GM10266 (cell line): ENCODE measurements around the gene DESI1.

ENCODE experiments used
- DNase-seq: peaks from one replicate; pipeline ENCODE4 v3.0.0; 2012; ENCODE audit errors: extremely low spot score
- TF ChIP-seq, protein P1 (sequence below): IDR thresholded peaks from 2 replicates; pipeline ENCODE4 v1.5.1; 2012; ENCODE audit warnings: mild to moderate bottlenecking, low read depth; ENCODE audit not compliant: control insufficient read depth, insufficient read depth; ENCODE audit errors: missing control alignments

The DESI1 gene

GRCh38 chr22:41625577-41625976, 4.7 kb upstream of the DESI1 start:
- no peak for DNase-seq
- TF ChIP-seq, protein P1, sequence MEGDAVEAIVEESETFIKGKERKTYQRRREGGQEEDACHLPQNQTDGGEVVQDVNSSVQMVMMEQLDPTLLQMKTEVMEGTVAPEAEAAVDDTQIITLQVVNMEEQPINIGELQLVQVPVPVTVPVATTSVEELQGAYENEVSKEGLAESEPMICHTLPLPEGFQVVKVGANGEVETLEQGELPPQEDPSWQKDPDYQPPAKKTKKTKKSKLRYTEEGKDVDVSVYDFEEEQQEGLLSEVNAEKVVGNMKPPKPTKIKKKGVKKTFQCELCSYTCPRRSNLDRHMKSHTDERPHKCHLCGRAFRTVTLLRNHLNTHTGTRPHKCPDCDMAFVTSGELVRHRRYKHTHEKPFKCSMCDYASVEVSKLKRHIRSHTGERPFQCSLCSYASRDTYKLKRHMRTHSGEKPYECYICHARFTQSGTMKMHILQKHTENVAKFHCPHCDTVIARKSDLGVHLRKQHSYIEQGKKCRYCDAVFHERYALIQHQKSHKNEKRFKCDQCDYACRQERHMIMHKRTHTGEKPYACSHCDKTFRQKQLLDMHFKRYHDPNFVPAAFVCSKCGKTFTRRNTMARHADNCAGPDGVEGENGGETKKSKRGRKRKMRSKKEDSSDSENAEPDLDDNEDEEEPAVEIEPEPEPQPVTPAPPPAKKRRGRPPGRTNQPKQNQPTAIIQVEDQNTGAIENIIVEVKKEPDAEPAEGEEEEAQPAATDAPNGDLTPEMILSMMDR, result no peak

GRCh38 chr22:41621911-41622179, 1.0 kb upstream of the DESI1 start:
- DNase-seq, result no peak
- TF ChIP-seq, protein P1, result no peak

DNA sequence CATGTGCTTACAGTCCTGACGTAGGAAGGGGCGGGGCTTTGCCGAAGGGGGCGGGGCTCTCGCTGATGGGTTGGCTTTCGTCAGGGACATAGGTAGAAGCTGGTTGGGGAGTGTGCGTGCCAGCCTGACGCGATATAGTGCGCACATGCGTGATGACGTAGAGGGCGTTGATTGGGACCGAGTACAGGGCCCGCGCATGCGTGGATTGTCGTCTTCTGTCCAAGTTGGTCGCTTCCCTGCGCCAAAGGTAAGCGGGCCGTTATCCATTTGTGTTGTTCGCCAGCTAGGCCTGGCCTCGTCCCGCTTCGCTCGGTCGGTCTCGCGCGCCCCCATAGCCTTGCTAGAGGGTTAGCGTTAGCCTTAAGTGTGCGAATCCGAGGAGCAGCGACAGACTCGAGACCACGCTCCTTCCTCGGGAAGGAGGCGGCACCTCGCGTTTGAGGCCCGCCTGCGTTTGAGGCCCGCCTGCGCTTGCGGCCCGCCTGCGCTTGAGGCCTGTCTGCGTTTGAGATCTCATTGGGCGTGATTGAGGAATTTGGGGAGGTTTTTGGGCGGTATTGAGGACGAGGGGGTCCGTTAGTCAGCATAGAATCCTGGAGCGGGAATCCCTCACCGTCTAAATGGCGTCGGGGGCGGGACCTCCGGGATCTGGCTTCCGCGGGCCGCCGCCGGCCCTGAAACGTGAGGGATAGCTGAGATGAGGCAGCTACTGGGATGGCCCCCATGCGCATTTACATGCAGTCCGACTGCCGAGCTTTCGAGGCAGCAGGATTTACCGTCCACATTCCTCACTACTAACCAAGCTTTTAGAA, 462 bp upstream of the DESI1 start, which contains the start of gene XRCC6:
TSS of gene XRCC6 (plus strand) at position 197 of the 812 bp plus-strand sequence. CDS start 710 bp downstream, outside the sequence.
- DNase-seq, result peak; percentile 100
- TF ChIP-seq, protein P1, result peak; percentile 10

DNA sequence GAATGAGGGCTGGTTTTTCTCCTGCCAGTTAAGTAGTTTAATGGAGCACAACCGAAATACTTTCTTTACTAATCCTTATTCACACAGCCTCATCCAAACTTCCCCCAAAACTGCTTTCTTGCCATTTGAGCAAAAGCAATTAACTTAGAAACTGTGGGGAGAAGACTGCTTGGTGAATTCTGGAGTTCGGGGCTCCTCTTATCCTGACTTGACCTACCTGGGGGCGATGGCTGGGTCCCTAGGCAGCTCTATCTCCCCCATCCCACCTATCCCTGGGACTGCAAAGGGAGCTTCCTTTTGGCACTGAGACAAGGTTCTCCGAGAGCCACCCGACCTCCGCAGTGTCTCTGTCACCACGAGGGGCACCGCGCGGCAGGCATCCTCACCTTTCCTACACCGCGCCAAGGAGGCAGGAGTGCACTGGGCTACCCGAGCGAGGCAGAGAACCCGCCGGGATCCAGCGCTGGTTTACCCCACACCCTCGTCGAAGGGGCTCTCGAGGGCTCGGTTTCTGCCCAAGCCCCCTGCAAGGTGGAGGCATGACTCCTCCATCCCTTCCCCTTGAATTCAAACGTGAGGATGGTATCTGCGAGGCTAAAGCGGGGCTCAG, 759 bp downstream of the DESI1 start:
- DNase-seq, result peak; percentile 28
- TF ChIP-seq, protein P1, result peak; percentile 9

DNA sequence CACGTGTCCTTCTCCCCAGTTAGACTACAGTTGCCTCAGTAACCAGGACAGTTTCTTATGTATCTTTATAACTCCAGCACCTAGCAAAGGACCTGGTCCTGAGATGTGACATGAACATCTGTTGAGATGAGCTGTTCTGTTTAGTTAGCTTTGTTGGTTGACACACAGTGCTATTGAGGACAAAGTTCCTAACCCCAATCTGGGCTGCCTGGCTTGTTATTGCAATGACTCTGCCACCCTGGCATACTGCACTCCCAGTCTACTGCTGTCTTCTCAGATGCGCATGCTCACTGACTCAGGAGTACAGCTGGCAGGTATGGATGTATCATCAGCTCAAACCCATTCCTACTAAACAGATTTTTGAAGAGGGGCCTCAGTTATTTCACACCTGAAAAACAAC, 7.4 kb downstream of the DESI1 start:
- no peak for DNase-seq
- TF ChIP-seq, protein P1, result no peak

GRCh38 chr22:41612603-41613306, 8.1 kb downstream of the DESI1 start:
- TF ChIP-seq, protein P1, result no peak

More at GRCh38 chr22:41612603-41613306, 8.1 kb downstream of the DESI1 start:
- DNase-seq, result no peak
